ENCODE results near the gene NR1I2.

DNA sequence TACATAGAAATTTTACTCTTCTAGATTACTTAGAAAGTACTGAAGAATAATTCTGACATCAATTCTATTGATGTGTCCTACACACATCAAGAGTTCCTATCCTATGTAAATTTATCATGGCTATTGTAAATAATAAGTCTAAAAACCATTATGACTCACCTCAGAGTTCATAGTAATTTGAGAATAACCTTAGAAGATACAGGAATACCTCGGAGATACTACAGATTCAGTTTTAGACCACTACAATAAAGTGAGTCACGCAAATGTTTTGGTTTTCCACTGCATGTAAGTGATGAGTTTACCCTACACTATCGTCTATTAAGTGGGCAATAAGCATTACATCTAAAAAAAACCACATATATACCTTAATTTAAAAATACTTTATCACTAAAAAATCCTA, 74.8 kb downstream of the NR1I2 start:
- TF ChIP-seq, protein P1, sequence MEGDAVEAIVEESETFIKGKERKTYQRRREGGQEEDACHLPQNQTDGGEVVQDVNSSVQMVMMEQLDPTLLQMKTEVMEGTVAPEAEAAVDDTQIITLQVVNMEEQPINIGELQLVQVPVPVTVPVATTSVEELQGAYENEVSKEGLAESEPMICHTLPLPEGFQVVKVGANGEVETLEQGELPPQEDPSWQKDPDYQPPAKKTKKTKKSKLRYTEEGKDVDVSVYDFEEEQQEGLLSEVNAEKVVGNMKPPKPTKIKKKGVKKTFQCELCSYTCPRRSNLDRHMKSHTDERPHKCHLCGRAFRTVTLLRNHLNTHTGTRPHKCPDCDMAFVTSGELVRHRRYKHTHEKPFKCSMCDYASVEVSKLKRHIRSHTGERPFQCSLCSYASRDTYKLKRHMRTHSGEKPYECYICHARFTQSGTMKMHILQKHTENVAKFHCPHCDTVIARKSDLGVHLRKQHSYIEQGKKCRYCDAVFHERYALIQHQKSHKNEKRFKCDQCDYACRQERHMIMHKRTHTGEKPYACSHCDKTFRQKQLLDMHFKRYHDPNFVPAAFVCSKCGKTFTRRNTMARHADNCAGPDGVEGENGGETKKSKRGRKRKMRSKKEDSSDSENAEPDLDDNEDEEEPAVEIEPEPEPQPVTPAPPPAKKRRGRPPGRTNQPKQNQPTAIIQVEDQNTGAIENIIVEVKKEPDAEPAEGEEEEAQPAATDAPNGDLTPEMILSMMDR (IDR thresholded peaks at IDR 0.05) = no peak
- TF ChIP-seq EP300 (IDR thresholded peaks at IDR 0.05) = no peak
- TF ChIP-seq POLR2AphosphoS5 (IDR thresholded peaks at IDR 0.05) = no peak
- TF ChIP-seq POLR2A (IDR thresholded peaks at IDR 0.05; ENCODE audit: low read depth) = no peak

All from esophagus muscularis mucosa (tissue), 4 donors.